ENCODE measurements around the gene PDE12. TPM values are rescaled to one million over a fixed set of nuclear protein-coding genes. Genes with fewer than 3 reads are reported as not detected.
"Not testable (repeated sequence)": the region's sequence is repeated elsewhere in the genome, so short reads cannot be mapped to it uniquely, and the experiment has no call there.

Gene PDE12
- total RNA-seq, 1 donor = 19.9 TPM

GRCh38 chr3:57598765-57599360 is 42.8 kb downstream of the PDE12 start:
- peaks cover 8% of the 10 kb centered on the region for H3K36me3 ChIP-seq (ENCODE audit: insufficient read depth, low read length)
- no peak overlapping the region for H2AFZ ChIP-seq (ENCODE audit: low read length)
- no peak for TF ChIP-seq CTCF (IDR thresholded peaks at IDR 0.05; ENCODE audit: extremely low read depth, low read depth, low read length)
- H3K4me3 ChIP-seq (ENCODE audit: insufficient read depth, low read length) = peak overlapping the region; percentile 81
- peak overlapping the region; percentile 96 for H3K4me2 ChIP-seq (ENCODE audit: insufficient read depth, low read length)
- no peak for DNase-seq (ENCODE audit: insufficient read length, low spot score, missing footprints)
- H3K27ac ChIP-seq (ENCODE audit: low read depth, low read length) = peak overlapping the region; percentile 98
- H4K20me1 ChIP-seq (ENCODE audit: insufficient read depth, low read length) = peaks cover 29% of the 10 kb centered on the region
- peaks cover 14% of the 10 kb centered on the region for H3K4me1 ChIP-seq (ENCODE audit: insufficient read depth, low read length)
- H3K79me2 ChIP-seq (ENCODE audit: insufficient read depth, low read length) = peaks cover 40% of the 10 kb centered on the region
- no peaks in the 10 kb centered on the region for H3K9me3 ChIP-seq (ENCODE audit: low read depth, low read length)
- H3K27me3 ChIP-seq (ENCODE audit: insufficient read depth, low read length) = no peaks in the 10 kb centered on the region

GRCh38 chr3:57600195-57600594 is 44.1 kb downstream of the PDE12 start:
- H3K4me2 ChIP-seq (ENCODE audit: insufficient read depth, low read length) = no peak overlapping the region
- no peak for TF ChIP-seq CTCF (IDR thresholded peaks at IDR 0.05; ENCODE audit: extremely low read depth, low read depth, low read length)
- no peaks in the 10 kb centered on the region for H3K9me3 ChIP-seq (ENCODE audit: low read depth, low read length)
- no peaks in the 10 kb centered on the region for H3K36me3 ChIP-seq (ENCODE audit: insufficient read depth, low read length)
- H3K4me1 ChIP-seq (ENCODE audit: insufficient read depth, low read length) = peaks cover 8% of the 10 kb centered on the region
- H3K79me2 ChIP-seq (ENCODE audit: insufficient read depth, low read length) = peaks cover 27% of the 10 kb centered on the region
- no peak for DNase-seq (ENCODE audit: insufficient read length, low spot score, missing footprints)
- H3K27ac ChIP-seq (ENCODE audit: low read depth, low read length) = no peak overlapping the region
- no peak overlapping the region for H3K4me3 ChIP-seq (ENCODE audit: insufficient read depth, low read length)
- no peaks in the 10 kb centered on the region for H3K27me3 ChIP-seq (ENCODE audit: insufficient read depth, low read length)
- H4K20me1 ChIP-seq (ENCODE audit: insufficient read depth, low read length) = peaks cover 15% of the 10 kb centered on the region
- H2AFZ ChIP-seq (ENCODE audit: low read length) = no peak overlapping the region

- Histone ChIP-seq H3K27ac (ENCODE audit: low read depth, low read length) (no peak overlapping the region), H3K9me3 (ENCODE audit: low read depth, low read length) (no peaks in the 10 kb centered on the region), H3K79me2 (ENCODE audit: insufficient read depth, low read length) (no peaks in the 10 kb centered on the region), H3K4me2 (ENCODE audit: insufficient read depth, low read length) (no peak overlapping the region), H3K4me1 (ENCODE audit: insufficient read depth, low read length) (no peaks in the 10 kb centered on the region), H3K4me3 (ENCODE audit: insufficient read depth, low read length) (no peak overlapping the region), H3K27me3 (ENCODE audit: insufficient read depth, low read length) (no peaks in the 10 kb centered on the region), H3K36me3 (ENCODE audit: insufficient read depth, low read length) (no peaks in the 10 kb centered on the region), H4K20me1 (ENCODE audit: insufficient read depth, low read length) (no peaks in the 10 kb centered on the region), H2AFZ (ENCODE audit: low read length) (no peak overlapping the region)
- no peak for DNase-seq (ENCODE audit: insufficient read length, low spot score, missing footprints)
- TF ChIP-seq CTCF (IDR thresholded peaks at IDR 0.05; ENCODE audit: extremely low read depth, low read depth, low read length) = no peak
Observed at GRCh38 chr3:57604971-57605370, 48.9 kb downstream of the PDE12 start.

- no peak overlapping the region for H3K4me2 ChIP-seq (ENCODE audit: insufficient read depth, low read length)
- DNase-seq (ENCODE audit: insufficient read length, low spot score, missing footprints) = no peak
Observed at GRCh38 chr3:57605683-57606082, 49.6 kb downstream of the PDE12 start.

GRCh38 chr3:57611870-57612269 is 55.8 kb downstream of the PDE12 start:
- not testable (repeated sequence) for H3K9me3 ChIP-seq (ENCODE audit: low read depth, low read length); H3K27ac ChIP-seq (ENCODE audit: low read depth, low read length); DNase-seq (ENCODE audit: insufficient read length, low spot score, missing footprints)

More at GRCh38 chr3:57605683-57606082, 49.6 kb downstream of the PDE12 start:
- no peak for TF ChIP-seq CTCF (IDR thresholded peaks at IDR 0.05; ENCODE audit: extremely low read depth, low read depth, low read length)
- no peak overlapping the region for H3K27ac ChIP-seq (ENCODE audit: low read depth, low read length)
- no peak overlapping the region for H3K4me3 ChIP-seq (ENCODE audit: insufficient read depth, low read length)
- H3K9me3 ChIP-seq (ENCODE audit: low read depth, low read length) = no peaks in the 10 kb centered on the region
- no peak overlapping the region for H2AFZ ChIP-seq (ENCODE audit: low read length)
- no peaks in the 10 kb centered on the region for H3K4me1 ChIP-seq (ENCODE audit: insufficient read depth, low read length)
- no peaks in the 10 kb centered on the region for H3K79me2 ChIP-seq (ENCODE audit: insufficient read depth, low read length)
- H3K36me3 ChIP-seq (ENCODE audit: insufficient read depth, low read length) = no peaks in the 10 kb centered on the region
- no peaks in the 10 kb centered on the region for H3K27me3 ChIP-seq (ENCODE audit: insufficient read depth, low read length)
- H4K20me1 ChIP-seq (ENCODE audit: insufficient read depth, low read length) = no peaks in the 10 kb centered on the region

More at GRCh38 chr3:57611870-57612269, 55.8 kb downstream of the PDE12 start:
- H3K79me2 ChIP-seq (ENCODE audit: insufficient read depth, low read length); H3K4me3 ChIP-seq (ENCODE audit: insufficient read depth, low read length); H4K20me1 ChIP-seq (ENCODE audit: insufficient read depth, low read length); H2AFZ ChIP-seq (ENCODE audit: low read length); H3K27me3 ChIP-seq (ENCODE audit: insufficient read depth, low read length); H3K4me2 ChIP-seq (ENCODE audit: insufficient read depth, low read length); H3K36me3 ChIP-seq (ENCODE audit: insufficient read depth, low read length); H3K4me1 ChIP-seq (ENCODE audit: insufficient read depth, low read length): not testable (repeated sequence)
